Measurements from ENCODE around the gene FBL.

The FBL gene

DNA sequence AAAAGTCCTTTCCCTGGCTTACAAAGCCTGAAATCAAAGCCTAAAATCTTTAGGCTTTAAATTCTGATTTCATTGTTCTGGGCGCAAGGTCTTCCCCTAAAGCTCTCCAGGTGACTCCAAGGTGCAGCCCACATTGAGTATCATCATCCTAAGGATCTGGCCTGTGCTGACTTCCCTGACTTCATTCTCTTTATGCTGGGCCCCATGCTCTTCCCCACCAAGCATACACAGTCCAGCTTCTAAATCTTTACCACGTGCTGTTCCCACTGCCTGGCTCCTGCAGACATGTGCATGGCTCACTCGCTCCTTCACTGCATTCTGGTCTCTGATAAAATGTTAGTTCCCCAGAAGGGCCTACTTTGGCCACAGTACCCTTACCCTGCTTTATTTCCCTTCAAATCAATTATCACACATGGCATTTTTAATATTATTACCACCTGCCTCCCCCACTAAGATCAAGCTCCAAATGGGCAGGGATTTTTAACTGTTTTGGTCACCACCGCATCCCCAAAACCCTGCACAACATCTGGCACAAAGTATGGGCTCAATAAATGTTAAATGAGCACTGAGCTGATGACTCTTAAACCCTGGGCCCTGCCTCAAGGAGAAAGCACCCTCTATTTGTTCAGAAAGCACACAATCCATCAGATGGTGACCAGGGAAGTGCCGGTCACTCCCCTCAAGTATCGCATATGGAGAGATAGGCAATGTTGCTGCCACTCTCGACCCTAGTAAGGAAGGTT is 3.3 kb downstream of the FBL start:
- no peak for DNase-seq (ENCODE audit: low spot score)

GRCh38 chr19:39841041-39841440 is 5.1 kb downstream of the FBL start:
- DNase-seq (ENCODE audit: low spot score) = no peak

DNA sequence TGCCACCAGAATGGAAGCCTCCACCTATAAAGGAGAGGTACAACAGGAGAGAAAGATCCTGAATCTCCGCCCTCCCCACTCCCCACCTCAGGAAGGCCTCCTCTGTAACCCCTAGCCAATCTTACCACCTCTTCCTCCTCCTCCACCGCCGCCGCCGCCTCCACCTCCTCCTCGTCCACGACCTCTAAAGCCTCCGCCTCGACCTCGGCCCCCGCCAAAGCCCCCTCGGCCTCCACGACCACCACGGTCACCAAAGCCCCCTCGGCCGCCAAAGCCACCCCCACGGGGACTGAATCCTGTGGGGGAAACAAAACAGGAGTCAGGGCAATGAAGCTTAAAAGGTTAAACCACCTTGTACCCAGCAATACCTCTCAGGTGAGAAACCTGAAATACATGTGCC is 5.7 kb downstream of the FBL start:
- no peak for DNase-seq (ENCODE audit: low spot score)

DNA sequence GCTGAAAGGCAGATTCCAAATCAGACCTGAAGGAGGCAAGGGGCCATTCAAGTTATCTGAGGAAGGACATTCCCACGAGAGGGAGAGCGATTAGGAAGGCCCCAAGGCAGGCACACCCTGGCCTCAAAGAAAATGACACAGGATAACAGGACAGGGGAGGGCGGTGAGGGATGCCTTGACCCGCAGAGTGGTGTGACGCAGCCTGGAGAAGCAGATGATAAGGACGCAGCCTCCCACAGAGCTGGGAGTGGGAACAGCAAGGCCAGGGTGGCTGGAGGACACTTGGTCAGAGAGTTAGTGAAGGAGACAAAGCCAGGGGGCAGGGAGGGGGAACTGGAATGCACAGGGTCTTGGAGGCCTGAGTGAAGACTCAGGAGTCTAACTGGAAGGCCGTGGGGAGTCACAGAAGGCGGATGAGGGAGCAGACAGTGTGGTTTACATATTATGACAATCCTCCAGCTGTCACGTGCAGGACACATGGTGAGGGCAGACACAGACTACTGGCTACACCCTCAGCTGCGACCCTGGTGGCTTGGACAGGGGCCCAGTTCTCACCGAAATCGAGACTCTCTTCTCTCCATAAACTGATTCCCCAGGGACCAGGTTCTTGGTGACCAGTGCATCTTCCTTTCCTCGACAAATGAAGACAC is 6.4 kb downstream of the FBL start:
- no peak for DNase-seq (ENCODE audit: low spot score)

DNA sequence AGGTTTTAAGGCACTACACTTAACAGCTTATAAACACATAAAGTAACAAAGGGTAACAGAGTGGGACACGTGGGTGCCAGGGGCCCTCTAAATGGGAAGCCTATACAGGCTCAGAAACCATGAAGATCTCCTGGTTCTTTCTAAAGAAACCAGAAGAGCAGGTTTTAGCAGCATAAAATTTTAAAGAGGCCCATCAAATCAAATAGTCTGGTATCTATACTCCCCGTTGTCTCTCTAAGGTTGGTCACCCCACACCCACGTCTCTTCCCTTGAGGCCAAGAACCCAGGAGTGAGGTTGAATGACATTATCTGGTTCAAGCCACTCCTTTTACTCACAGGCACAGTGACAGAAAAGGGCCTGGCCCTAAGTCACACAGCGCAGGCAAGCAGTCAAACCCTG is 7.6 kb downstream of the FBL start:
- DNase-seq (ENCODE audit: low spot score) = no peak

DNA sequence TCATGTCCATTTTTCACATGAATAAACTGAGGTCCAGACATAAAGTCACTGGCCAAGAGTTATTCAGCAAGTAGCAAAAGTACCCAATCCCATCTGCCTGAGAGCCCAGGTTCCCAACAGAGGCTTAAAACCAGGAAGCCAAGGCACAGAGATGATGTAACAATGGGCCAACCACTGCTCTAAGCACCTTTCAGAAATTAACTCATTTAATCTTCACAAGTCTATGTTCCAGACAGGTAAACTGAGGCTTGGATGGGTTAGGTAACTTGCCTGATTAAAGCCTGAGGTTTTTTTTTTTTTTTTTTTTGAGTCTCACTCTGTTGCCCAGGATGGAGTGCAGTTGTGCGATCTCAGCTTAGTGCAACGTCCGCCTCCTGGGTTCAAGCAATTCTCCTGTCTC is 8.2 kb downstream of the FBL start:
- DNase-seq (ENCODE audit: low spot score) = no peak

GRCh38 chr19:39834287-39834841 is 11.8 kb downstream of the FBL start:
- no peak for DNase-seq (ENCODE audit: low spot score)

DNA sequence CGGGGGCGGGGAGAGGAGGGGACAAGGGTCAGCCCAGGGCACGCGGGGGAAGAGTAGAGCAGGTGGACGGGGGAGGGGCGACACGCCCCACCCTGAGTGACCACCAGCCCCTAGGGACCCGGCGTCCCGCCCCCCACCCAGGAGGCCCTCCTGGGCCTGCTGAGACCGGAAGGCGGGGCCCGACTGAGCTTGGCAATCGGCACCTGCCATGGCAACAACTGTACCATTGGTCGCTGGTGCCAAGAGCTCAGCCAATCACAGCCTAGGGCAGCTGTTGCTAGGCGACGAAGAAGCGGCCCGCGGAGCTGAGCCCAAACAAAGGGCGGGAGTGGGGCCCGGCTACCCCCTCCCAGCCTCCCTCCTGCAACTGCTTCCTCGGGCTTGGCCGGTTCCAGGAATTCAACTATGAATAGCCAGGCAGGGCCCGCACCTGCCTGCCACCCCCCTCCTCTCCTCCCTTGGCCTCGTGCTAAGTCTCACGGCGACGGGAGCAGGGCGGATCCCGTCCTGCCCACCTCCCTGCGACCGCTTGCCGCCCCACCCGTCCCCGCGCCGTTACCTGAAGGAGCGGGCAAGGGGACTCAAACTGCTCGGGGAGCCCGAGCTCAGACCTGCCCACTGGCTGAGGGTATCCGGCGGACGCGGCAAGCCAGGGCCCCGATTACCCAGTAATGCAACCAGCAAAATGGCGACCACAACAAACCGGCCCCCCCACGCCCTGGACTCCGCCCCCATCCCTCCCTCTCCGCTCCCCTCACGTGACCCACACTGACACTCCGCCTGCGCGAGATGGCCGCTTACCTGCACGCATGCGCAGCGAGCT is 12.5 kb downstream of the FBL start, which contains the start of gene DYRK1B:
TSS of gene DYRK1B (minus strand) at position 699 of the 823 bp plus-strand sequence. CDS start 2,295 bp downstream, outside the sequence.
- DNase-seq (ENCODE audit: low spot score) = peak; percentile 97

DNA sequence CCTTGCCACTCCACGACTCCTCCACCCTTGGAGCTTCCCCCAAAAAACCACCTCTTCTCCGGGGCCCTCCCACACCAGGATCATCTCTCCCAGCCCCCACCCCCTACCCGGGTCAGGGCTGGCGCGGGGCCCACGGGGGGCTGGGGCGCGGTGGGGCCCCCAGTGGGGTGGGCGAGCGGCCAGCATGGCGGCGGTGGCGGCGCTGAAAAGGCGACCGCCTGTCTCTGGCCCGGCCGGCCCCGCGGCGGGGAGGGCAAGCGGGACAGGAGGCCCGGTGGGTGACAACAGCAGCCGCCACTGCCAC is 13.1 kb downstream of the FBL start:
- DNase-seq (ENCODE audit: low spot score) = no peak

DNA sequence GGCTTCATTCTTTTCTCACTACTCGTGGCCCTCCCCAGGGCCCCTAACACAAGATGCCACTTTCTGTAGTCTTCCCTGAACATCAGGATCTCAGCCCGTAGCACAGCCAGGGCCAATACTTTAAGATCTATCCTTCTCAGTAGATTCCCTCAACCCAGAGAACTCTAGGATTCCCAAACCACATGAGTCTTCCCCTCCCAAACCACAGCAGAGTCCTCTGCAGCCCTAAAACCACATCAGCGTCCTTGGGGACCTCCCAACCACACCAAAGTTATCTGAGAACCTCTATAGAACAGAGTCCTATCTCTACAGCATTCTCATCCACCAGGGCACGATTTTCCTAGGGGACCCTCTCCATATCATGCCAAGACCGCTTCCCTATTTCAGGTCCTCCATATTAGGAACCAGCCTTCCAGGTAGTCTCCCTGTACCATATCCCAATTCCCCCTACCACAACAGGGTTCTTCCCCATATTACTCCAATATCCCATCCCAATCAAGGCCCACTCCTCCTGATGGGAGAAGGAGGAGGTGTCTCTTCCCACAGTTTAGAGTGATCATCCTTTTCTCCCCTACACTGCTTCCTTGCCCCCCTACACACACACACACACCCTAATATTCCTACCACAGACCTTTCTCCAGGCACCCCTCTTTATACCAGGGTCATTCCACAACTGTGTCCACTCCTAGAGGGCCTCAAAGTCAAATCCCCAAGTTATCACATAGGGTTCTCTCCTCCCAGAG is 13.7 kb downstream of the FBL start:
- DNase-seq (ENCODE audit: low spot score) = no peak

- no peak for DNase-seq (ENCODE audit: low spot score)
Measured at GRCh38 chr19:39831679-39832078, 14.5 kb downstream of the FBL start.

GRCh38 chr19:39830847-39831246 is 15.3 kb downstream of the FBL start:
- DNase-seq (ENCODE audit: low spot score) = no peak

- no peak for DNase-seq (ENCODE audit: low spot score)
Measured at GRCh38 chr19:39830406-39830805, 15.8 kb downstream of the FBL start.

DNA sequence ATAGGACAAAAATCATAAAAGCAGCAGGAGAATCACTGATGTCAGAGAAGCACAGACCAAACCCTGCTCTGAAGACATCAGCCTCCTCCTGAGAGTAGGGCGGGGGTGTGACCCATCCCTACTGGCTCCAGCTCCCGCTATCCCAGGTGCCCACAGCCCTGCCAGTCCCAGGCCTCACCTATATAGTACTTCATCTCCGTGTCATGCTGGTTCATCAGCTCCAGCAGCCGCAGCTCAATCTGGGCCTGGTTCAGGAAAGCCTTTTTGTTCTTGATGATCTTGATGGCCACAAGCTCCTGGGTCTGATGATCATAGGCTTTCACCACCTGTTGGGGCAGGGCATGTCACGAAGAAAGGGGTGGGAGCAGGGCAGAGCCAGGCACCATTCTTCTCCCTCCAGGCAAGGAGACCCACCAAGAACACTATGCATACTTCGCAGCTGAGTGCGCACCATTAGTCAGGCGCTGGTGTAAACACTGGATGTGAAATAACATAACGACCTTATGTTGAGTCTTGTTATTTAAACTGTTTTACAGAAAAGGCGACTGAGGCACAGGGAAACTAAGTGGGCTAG is 16.4 kb downstream of the FBL start:
- no peak for DNase-seq (ENCODE audit: low spot score)

GRCh38 chr19:39828654-39829032 is 17.5 kb downstream of the FBL start:
- DNase-seq (ENCODE audit: low spot score) = no peak

- DNase-seq (ENCODE audit: low spot score) = no peak
Measured at GRCh38 chr19:39828015-39828653, 18.0 kb downstream of the FBL start.

DNA sequence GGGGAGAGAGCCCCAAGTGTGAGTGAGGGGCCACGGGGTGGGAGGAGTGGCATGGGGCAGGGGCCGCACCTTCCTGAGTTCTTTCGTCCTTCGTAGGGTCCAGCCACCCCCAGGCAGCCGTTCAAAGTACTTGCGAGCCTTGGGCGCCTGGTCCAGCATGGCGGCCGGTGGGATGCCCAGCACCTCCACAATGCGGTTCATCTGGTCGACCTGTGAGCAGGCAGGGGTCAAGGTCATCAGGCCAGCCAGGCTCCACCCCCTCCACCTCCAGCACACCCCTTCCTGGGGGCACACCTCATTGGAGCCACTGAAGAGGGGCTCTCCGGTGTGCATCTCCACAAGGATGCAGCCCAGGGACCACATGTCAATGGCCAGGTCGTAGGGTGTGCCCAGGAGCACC is 19.0 kb downstream of the FBL start:
- no peak for DNase-seq (ENCODE audit: low spot score)

GRCh38 chr19:39826311-39826945 is 19.8 kb downstream of the FBL start:
- no peak for DNase-seq (ENCODE audit: low spot score)

DNA sequence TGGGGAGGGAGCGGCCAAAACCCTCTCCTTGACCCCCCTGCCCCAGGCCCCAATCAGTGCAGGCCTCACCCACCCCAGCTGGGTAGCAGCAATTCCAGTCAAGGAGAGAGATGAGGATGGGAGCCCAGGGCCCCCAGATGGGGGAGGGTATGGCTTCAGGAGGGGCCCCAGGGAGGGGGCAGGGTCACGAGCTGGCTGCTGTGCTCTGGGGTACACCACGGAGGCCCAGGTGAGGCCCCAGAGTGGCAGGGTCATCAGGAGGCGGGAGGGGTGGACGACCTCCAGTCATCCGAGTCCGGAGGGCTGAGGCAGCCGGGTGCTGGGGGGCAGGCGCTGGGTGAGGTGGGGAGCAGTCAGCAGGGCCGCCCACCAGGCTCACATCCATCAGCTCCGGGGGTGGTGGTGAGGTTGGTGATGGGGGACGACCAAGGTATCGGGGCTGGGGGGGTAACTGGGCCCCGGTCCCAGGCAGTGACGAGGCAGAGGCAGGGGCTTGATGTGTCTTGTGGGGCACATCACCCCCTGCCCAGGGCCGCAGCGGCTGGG is 20.6 kb downstream of the FBL start:
- no peak for DNase-seq (ENCODE audit: low spot score)

GRCh38 chr19:39825093-39825463 is 21.1 kb downstream of the FBL start:
- no peak for DNase-seq (ENCODE audit: low spot score)
